Ovary (tissue), 9 donors: ENCODE data around the gene TRIM32. TPM values are rescaled to one million over a fixed set of nuclear protein-coding genes. Genes with fewer than 3 reads are reported as not detected.

Experiments used
- DNase-seq, 5 donors: peaks; one replicate each; pipeline ENCODE4 v3.0.0-alpha.2; 2019 to 2020
- H3K27ac ChIP-seq, 2 donors: fragments of 200-600 bp; one replicate each; pipeline versions ENCODE4 v1.5.1 to v1.8.0; 2019 to 2022
- H3K27me3 ChIP-seq: fragments of 200-600 bp; one replicate; pipeline ENCODE4 v1.8.0; 2022
- H3K36me3 ChIP-seq: fragments of 200-600 bp; sonication (generic); one replicate; pipeline ENCODE4 v1.5.1; 2019
- H3K4me1 ChIP-seq: one replicate; pipeline ENCODE4 v1.8.1; 2013; ENCODE audit warnings: mild to moderate bottlenecking, moderate library complexity; ENCODE audit not compliant: insufficient read depth
- H3K4me3 ChIP-seq: fragments of 200-600 bp; sonication (generic); one replicate; pipeline ENCODE4 v1.5.1; 2017
- H3K9me3 ChIP-seq, 2 donors: fragments of 200-600 bp in 1 of 2; sonication (generic) in 1 of 2; one replicate each; pipeline versions ENCODE4 v1.5.1 to v1.8.1; 2013 to 2019; ENCODE audit warnings: mild to moderate bottlenecking in 1 of 2, moderate library complexity in 1 of 2
- CTCF ChIP-seq, 3 donors: fragments of 450-650 bp in 2 of 3; fragments of 200-600 bp in 1 of 3; IDR thresholded peaks; one replicate each; pipeline versions ENCODE4 v1.5.1 to v1.8.0; 2016 to 2022; ENCODE audit warnings: antibody characterized with exemption in 3 of 3, mild to moderate bottlenecking in 1 of 3
- EP300 ChIP-seq: sonication (generic); formaldehyde crosslinking; IDR thresholded peaks from one replicate; pipeline ENCODE4 v1.6.1; 2017; ENCODE audit warnings: antibody characterized with exemption
- POLR2A ChIP-seq: fragments of 450-650 bp; IDR thresholded peaks from one replicate; pipeline ENCODE4 v1.6.1; 2017; ENCODE audit warnings: antibody characterized with exemption, mild to moderate bottlenecking, moderate library complexity
- WGBS, 3 donors: extraction: QIAGEN DNeasy Blood & Tissue Kit in 1 of 3; methylation state at CpG; one replicate each; pipeline versions ENCODE4 v1.1.5 to v1.1.7; 2013 to 2017; 5-methylcytosine and 5-hydroxymethylcytosine counted together
- intact Hi-C, 4 donors: fragments of 100-400 bp; cut with DNase I; formaldehyde crosslinking; loops; one replicate each; pipeline versions ENCODE4 v1.11.0 to v1.15.1; 2022 to 2023
- polyA plus RNA-seq, 2 donors: library from polyadenylated mRNA; stranded (reverse); fragments of 200-250 nt in 1 of 2; fragments of 350-450 nt in 1 of 2; fragmentation: Illumina TruSeq in 1 of 2; extraction: RNeasy Lipid Tissue Mini Kit (QIAGEN cat#74804) in 1 of 2; gene quantifications; one replicate each; pipeline ENCODE4 v1.2.3, GENCODE V29; 2013 to 2014
- total RNA-seq, 7 donors: library from RNA; depleted of rRNA in 2 of 7; stranded (reverse); fragments of >200 nt in 2 of 7; fragmentation: NEBNext Ultra II Directional in 3 of 7; extraction: Animal tissue kit (Norgen Biotek cat#: 25700) in 3 of 7; gene quantifications; one replicate each; pipeline versions ENCODE4 v1.1.0 to v1.2.4, GENCODE V29; 2016 to 2023
- donor health status: DM: no; HTN: no; CAD: no; lungs with moderate emphysema.
- donor health status: DM: no; HTN: no; CAD: no.
- donor health status: Bipolar disorder and iron deficiency.
- donor health status: DM: yes; HTN: yes; CAD: no.
- donor health status: DM: no; HTN: no; CAD: no.
- donor health status: DM: yes; HTN: yes; CAD: no.

TRIM32 gene
- total and polyA plus RNA-seq, 9 donors: 7.0 to 29.2 (median 22.1) TPM

- H3K36me3 ChIP-seq: peaks cover 5% of the 10 kb centered on the region
- 95 to 97% (median 97%) methylated on average over 16 of the region's 16 CpGs for WGBS, 3 donors
- intact Hi-C loops: no loop called here
- H3K27ac ChIP-seq: no peak overlapping the region
- DNase-seq: no peak
- no peak overlapping the region for H3K4me3 ChIP-seq
- H3K9me3 ChIP-seq: no peaks in the 10 kb centered on the region
- no peaks in the 10 kb centered on the region for H3K27me3 ChIP-seq
- no peak for TF ChIP-seq CTCF (IDR thresholded peaks at IDR 0.05)
- TF ChIP-seq POLR2A: no peak
- TF ChIP-seq EP300: no peak
- no peaks in the 10 kb centered on the region for H3K4me1 ChIP-seq
Measured at GRCh38 chr9:116697887-116698286, 10.8 kb downstream of the TRIM32 start.

GRCh38 chr9:116700279-116700678 is 13.2 kb downstream of the TRIM32 start:
- intact Hi-C loops: no loop called here

GRCh38 chr9:116700882-116701865 is 14.1 kb downstream of the TRIM32 start:
- H3K27ac ChIP-seq: no peak overlapping the region
- no peaks in the 10 kb centered on the region for H3K27me3 ChIP-seq
- 53 to 75% (median 56%) methylated on average over 2 of the region's 2 CpGs for WGBS, 3 donors
- no peaks in the 10 kb centered on the region for H3K9me3 ChIP-seq
- intact Hi-C loops: no loop called here
- H3K4me3 ChIP-seq: no peak overlapping the region
- TF ChIP-seq CTCF (IDR thresholded peaks at IDR 0.05) (no peak), EP300 (no peak), POLR2A (no peak)
- H3K36me3 ChIP-seq: peaks cover 5% of the 10 kb centered on the region
- no peak for DNase-seq
- H3K4me1 ChIP-seq: no peaks in the 10 kb centered on the region

More at GRCh38 chr9:116700279-116700678, 13.2 kb downstream of the TRIM32 start:
- no peak overlapping the region for H3K27ac ChIP-seq
- no peaks in the 10 kb centered on the region for H3K27me3 ChIP-seq
- TF ChIP-seq POLR2A (no peak), EP300 (no peak), CTCF (IDR thresholded peaks at IDR 0.05) (no peak)
- 99 to 100% (median 100%) methylated on average over 1 of the region's 1 CpG for WGBS, 3 donors
- peaks cover 5% of the 10 kb centered on the region for H3K36me3 ChIP-seq
- no peaks in the 10 kb centered on the region for H3K4me1 ChIP-seq
- H3K9me3 ChIP-seq: no peaks in the 10 kb centered on the region
- DNase-seq: no peak
- H3K4me3 ChIP-seq: no peak overlapping the region

- no peak for TF ChIP-seq POLR2A
- TF ChIP-seq EP300: no peak
- TF ChIP-seq CTCF (IDR thresholded peaks at IDR 0.05): no peak
- no peak overlapping the region for H3K4me3 ChIP-seq
- no peak for DNase-seq
- no peak overlapping the region for H3K27ac ChIP-seq
- WGBS, 3 donors: 83 to 89% (median 87%) methylated on average over 2 of the region's 2 CpGs
- H3K36me3 ChIP-seq: peaks cover 5% of the 10 kb centered on the region
- H3K27me3 ChIP-seq: no peaks in the 10 kb centered on the region
- intact Hi-C loops: no loop called here
- H3K4me1 ChIP-seq: no peaks in the 10 kb centered on the region
- H3K9me3 ChIP-seq: no peaks in the 10 kb centered on the region
Measured at GRCh38 chr9:116701940-116702642, 15.0 kb downstream of the TRIM32 start.
